H1 (cell line): ENCODE data around the gene DTNB. TPM values are rescaled to one million over a fixed set of nuclear protein-coding genes. Genes with fewer than 3 reads are reported as not detected.

Source experiments
- CTCF ChIA-PET: fragments of 300-600 bp; sonication (Branson Sonifier 250); formaldehyde crosslinking; loops from one replicate; lab custom pipeline; 2021; ENCODE audit not compliant: partially characterized antibody; lab: Charles Lee
- POLR2A ChIA-PET: fragments of 300-600 bp; sonication (Branson Sonifier 250); formaldehyde crosslinking; loops from one replicate; lab custom pipeline; 2021; ENCODE audit warnings: inconsistent platforms; ENCODE audit not compliant: partially characterized antibody; lab: Charles Lee
- DNase-seq, 2 experiments: peaks; one replicate each; pipeline versions ENCODE4 v3.0.0 to v3.0.0-alpha.2; 2010 to 2022; ENCODE audit warnings: low spot score in 2 of 2, low read depth in 1 of 2, mixed read lengths in 1 of 2
- FAIRE-seq: peaks from 2 replicates; lab custom pipeline; 2011; peaks lifted over from hg19 to GRCh38; lab: Jason Lieb, UNC
- H2AFZ ChIP-seq: 2 replicates; pipeline ENCODE4 v1.8.1; 2012; ENCODE audit warnings: low read length, inconsistent platforms
- H2AK5ac ChIP-seq: 2 replicates; pipeline ENCODE4 v1.6.1; 2013; ENCODE audit warnings: low read depth, low read length
- H2BK120ac ChIP-seq: replicated peaks from 2 replicates; pipeline ENCODE3; 2013; ENCODE audit warnings: low read depth, low read length, inconsistent platforms
- H2BK12ac ChIP-seq: 2 replicates; pipeline ENCODE4 v1.6.1; 2013; ENCODE audit warnings: low read depth, low read length
- H2BK15ac ChIP-seq: 2 replicates; pipeline ENCODE4 v1.6.1; 2013; ENCODE audit warnings: low read length
- H2BK20ac ChIP-seq: 2 replicates; pipeline ENCODE4 v1.6.1; 2013; ENCODE audit warnings: low read length
- H2BK5ac ChIP-seq: 2 replicates; pipeline ENCODE4 v1.6.1; 2013; ENCODE audit warnings: low read depth, low read length
- H3K14ac ChIP-seq: 2 replicates; pipeline ENCODE4 v1.6.1; 2013; ENCODE audit warnings: inconsistent platforms; ENCODE audit not compliant: insufficient read length
- H3K18ac ChIP-seq: 2 replicates; pipeline ENCODE4 v1.6.1; 2013; ENCODE audit warnings: low read length; ENCODE audit errors: extremely low read depth
- H3K23ac ChIP-seq: 2 replicates; pipeline ENCODE4 v1.6.1; 2013; ENCODE audit warnings: inconsistent platforms; ENCODE audit not compliant: insufficient read length
- H3K23me2 ChIP-seq: 2 replicates; pipeline ENCODE4 v1.6.1; 2013; ENCODE audit warnings: low read depth, low read length
- H3K27ac ChIP-seq: 2 replicates; pipeline ENCODE4 v1.6.1; 2011; ENCODE audit warnings: low read depth, low read length, inconsistent platforms
- H3K27me3 ChIP-seq, 4 experiments: replicated peaks in 1 of 4; 1 replicate in 1 of 4; 2 replicates in 3 of 4; pipeline versions ENCODE4 v1.6.1 to v1.8.1; 2011 to 2013; ENCODE audit warnings: low read length in 3 of 4, mild to moderate bottlenecking in 3 of 4, inconsistent platforms in 2 of 4, mixed read lengths in 2 of 4, moderate library complexity in 1 of 4; ENCODE audit not compliant: control insufficient read depth in 3 of 4, insufficient read depth in 3 of 4; ENCODE audit errors: extremely low read depth in 1 of 4
- H3K36me3 ChIP-seq, 4 experiments: 2 replicates each; pipeline versions ENCODE4 v1.6.1 to v1.8.1; 2011 to 2013; ENCODE audit warnings: mild to moderate bottlenecking in 4 of 4, low read length in 3 of 4, moderate library complexity in 2 of 4, control low read depth in 1 of 4, inconsistent platforms in 1 of 4; ENCODE audit not compliant: insufficient read depth in 4 of 4, control insufficient read depth in 2 of 4
- H3K4ac ChIP-seq: replicated peaks from 2 replicates; pipeline ENCODE3; 2013; ENCODE audit warnings: low read length, low read depth, mixed read lengths, inconsistent platforms; ENCODE audit not compliant: insufficient read length
- H3K4me1 ChIP-seq, 4 experiments: replicated peaks in 1 of 4; 1 replicate in 1 of 4; 2 replicates in 3 of 4; pipeline versions ENCODE4 v1.6.1 to v1.8.1; 2011 to 2013; ENCODE audit warnings: low read length in 3 of 4, inconsistent platforms in 2 of 4, mixed read lengths in 1 of 4; ENCODE audit not compliant: insufficient read depth in 4 of 4, control insufficient read depth in 3 of 4
- H3K4me2 ChIP-seq, 2 experiments: 2 replicates each; pipeline versions ENCODE4 v1.6.1 to v1.8.1; 2011 to 2013; ENCODE audit warnings: low read depth in 2 of 2, low read length in 2 of 2, control low read depth in 1 of 2, inconsistent platforms in 1 of 2, mild to moderate bottlenecking in 1 of 2; ENCODE audit not compliant: insufficient read depth in 1 of 2
- H3K4me3 ChIP-seq, 4 experiments: fragments of 200-600, 300-600 bp in 1 of 4; sonication (generic), shearing (Covaris generic), sonication (Bioruptor Twin) in 1 of 4; 2 replicates each; pipeline versions ENCODE4 v1.5.1 to v1.8.1; 2011 to 2016; ENCODE audit warnings: low read length in 4 of 4, low read depth in 3 of 4, control low read depth in 2 of 4, inconsistent platforms in 2 of 4, mild to moderate bottlenecking in 2 of 4, mixed read lengths in 1 of 4, moderate library complexity in 1 of 4; ENCODE audit not compliant: insufficient read depth in 2 of 4; ENCODE audit errors: extremely low read depth in 1 of 4
- H3K56ac ChIP-seq: replicated peaks from 2 replicates; pipeline ENCODE3; 2013; ENCODE audit warnings: low read depth, mild to moderate bottlenecking, mixed read lengths, low read length, inconsistent platforms; ENCODE audit not compliant: insufficient read length
- H3K79me1 ChIP-seq: 2 replicates; pipeline ENCODE4 v1.6.1; 2013; ENCODE audit warnings: low read depth, low read length, control low read depth
- H3K79me2 ChIP-seq, 2 experiments: 2 replicates each; pipeline versions ENCODE4 v1.6.1 to v1.8.1; 2012 to 2013; ENCODE audit warnings: low read length in 2 of 2, mild to moderate bottlenecking in 2 of 2, inconsistent platforms in 1 of 2; ENCODE audit not compliant: insufficient read depth in 2 of 2, control insufficient read depth in 1 of 2
- H3K9ac ChIP-seq, 4 experiments: replicated peaks in 1 of 4; 1 replicate in 1 of 4; 2 replicates in 3 of 4; pipeline versions ENCODE4 v1.6.1 to v1.8.1; 2011 to 2013; ENCODE audit warnings: low read depth in 3 of 4, low read length in 3 of 4, control low read depth in 2 of 4, mild to moderate bottlenecking in 2 of 4, moderate library complexity in 2 of 4, inconsistent platforms in 1 of 4; ENCODE audit errors: extremely low read depth in 1 of 4
- H3K9me3 ChIP-seq, 2 experiments: 2 replicates each; pipeline versions ENCODE4 v1.6.1 to v1.8.1; 2012 to 2013; ENCODE audit warnings: mild to moderate bottlenecking in 2 of 2, moderate library complexity in 2 of 2, control low read depth in 1 of 2, inconsistent platforms in 1 of 2, low read depth in 1 of 2, low read length in 1 of 2, mixed read lengths in 1 of 2; ENCODE audit not compliant: insufficient read depth in 2 of 2
- H4K20me1 ChIP-seq, 2 experiments: replicated peaks in 1 of 2; 2 replicates each; pipeline versions ENCODE3 to v1.8.1; 2011 to 2013; ENCODE audit warnings: inconsistent platforms in 2 of 2, low read length in 2 of 2, mild to moderate bottlenecking in 1 of 2; ENCODE audit not compliant: insufficient read depth in 2 of 2, control insufficient read depth in 1 of 2
- H4K5ac ChIP-seq: 2 replicates; pipeline ENCODE4 v1.6.1; 2013; ENCODE audit warnings: low read length, low read depth, mixed read lengths, inconsistent platforms; ENCODE audit not compliant: insufficient read length
- H4K8ac ChIP-seq: 2 replicates; pipeline ENCODE4 v1.8.0; 2013; ENCODE audit warnings: mild to moderate bottlenecking, moderate library complexity, low read length, inconsistent platforms; ENCODE audit not compliant: insufficient read depth; ENCODE audit errors: extremely low read depth
- H4K91ac ChIP-seq: replicated peaks from 2 replicates; pipeline ENCODE3; 2013; ENCODE audit warnings: low read length, mixed read lengths, inconsistent platforms; ENCODE audit not compliant: insufficient read length
- CEBPB ChIP-seq: IDR thresholded peaks from 2 replicates; pipeline ENCODE4 v1.6.1; 2012; ENCODE audit warnings: low read depth, low read length
- HDAC2 ChIP-seq, 2 experiments: fragments of 300-600 bp in 1 of 2; sonication (generic) in 1 of 2; IDR thresholded peaks; 2 replicates each; pipeline ENCODE4 v1.6.1; 2011 to 2012; ENCODE audit warnings: low read depth in 2 of 2, low read length in 2 of 2, mild to moderate bottlenecking in 2 of 2, moderate library complexity in 2 of 2, borderline replicate concordance in 1 of 2, inconsistent platforms in 1 of 2
- KDM1A ChIP-seq: fragments of 200-600, 300-600 bp; sonication (generic); IDR thresholded peaks from 2 replicates; pipeline ENCODE4 v1.7.1; 2016; ENCODE audit warnings: mild to moderate bottlenecking, low read length, borderline replicate concordance
- KDM5A ChIP-seq: fragments of 200-600 bp; IDR thresholded peaks from 2 replicates; pipeline ENCODE4 v1.7.1; 2012; ENCODE audit warnings: mild to moderate bottlenecking, low read length, inconsistent platforms, mixed read lengths
- NANOG ChIP-seq: IDR thresholded peaks from 2 replicates; pipeline ENCODE4 v1.6.1; 2011; ENCODE audit warnings: low read length, low read depth, mild to moderate bottlenecking, inconsistent platforms; ENCODE audit not compliant: insufficient read depth, poor library complexity, severe bottlenecking
- PHF8 ChIP-seq: fragments of 200-600 bp; sonication (generic); conservative IDR thresholded peaks from 2 replicates; pipeline ENCODE4 v1.7.1; 2012; ENCODE audit warnings: low read depth, mild to moderate bottlenecking, inconsistent platforms, low read length, moderate library complexity
- POU5F1 ChIP-seq: IDR thresholded peaks from 2 replicates; pipeline ENCODE4 v1.6.1; 2011; ENCODE audit warnings: low read depth, mild to moderate bottlenecking, low read length, moderate library complexity
- RAD21 ChIP-seq, 2 experiments: IDR thresholded peaks in 1 of 2; conservative IDR thresholded peaks in 1 of 2; 2 replicates each; pipeline ENCODE4 v1.6.1; 2011; ENCODE audit warnings: low read depth in 2 of 2, low read length in 2 of 2, improper control_type of control experiment in 1 of 2, inconsistent platforms in 1 of 2, mild to moderate bottlenecking in 1 of 2, moderate library complexity in 1 of 2
- RFX5 ChIP-seq: IDR thresholded peaks from 2 replicates; pipeline ENCODE4 v1.6.1; 2011; ENCODE audit warnings: low read depth, low read length, improper control_type of control experiment, borderline replicate concordance
- SIRT6 ChIP-seq: IDR thresholded peaks from one replicate; pipeline ENCODE4 v1.7.1; 2012; ENCODE audit warnings: low read length, inconsistent platforms
- ZNF274 ChIP-seq: IDR thresholded peaks from 2 replicates; pipeline ENCODE4 v1.7.0; 2012; ENCODE audit warnings: low read length, borderline replicate concordance; ENCODE audit errors: extremely low read depth
- WGBS, 2 experiments: shearing (Covaris generic) in 1 of 2; methylation state at CpG; one replicate each; pipeline versions ENCODE4 v1.1.6 to v1.1.7; 2013 to 2015; ENCODE audit warnings: low lambda C conversion rate in 2 of 2, mixed read lengths in 2 of 2, inconsistent platforms in 1 of 2, low coverage in 1 of 2, missing lambda C conversion rate in 1 of 2; ENCODE audit not compliant: insufficient replicate concordance in 2 of 2, insufficient coverage in 1 of 2, insufficient read length in 1 of 2; ENCODE audit errors: extremely low coverage in 1 of 2, missing lambda C conversion rate in 1 of 2; 5-methylcytosine and 5-hydroxymethylcytosine counted together
- polyA plus RNA-seq, 7 experiments: library from polyadenylated mRNA; depleted of rRNA in 3 of 7; stranded (reverse) in 5 of 7; unstranded in 2 of 7; fragments of >200 nt in 5 of 7; fragments of 200-250 nt in 2 of 7; gene quantifications; 1 replicate in 5 of 7; 2 replicates in 1 of 7; 4 replicates in 1 of 7; pipeline versions ENCODE4 v1.2.1 to v1.2.3, GENCODE V29; 2011 to 2013; ENCODE audit warnings: missing spikeins in 2 of 7, mixed read lengths in 2 of 7
- total RNA-seq: library from RNA; stranded (reverse); fragmentation: NEBNext Ultra II Directional; extraction: Animal tissue kit (Norgen Biotek cat#: 25700); gene quantifications from 2 replicates; pipeline ENCODE4 v1.2.1, GENCODE V29; 2021
- TF ChIP-seq, protein P1 (sequence below): IDR thresholded peaks from 2 replicates; pipeline ENCODE4 v1.6.1; 2011; ENCODE audit warnings: low read depth, mild to moderate bottlenecking, low read length; ENCODE audit not compliant: insufficient read depth

The DTNB gene
- total and polyA plus RNA-seq, 2 of the 8 experiments (the other 6 are each of a cell fraction or from before 2014, with no cell fraction given) = 39.6 to 49.5 TPM

DNA sequence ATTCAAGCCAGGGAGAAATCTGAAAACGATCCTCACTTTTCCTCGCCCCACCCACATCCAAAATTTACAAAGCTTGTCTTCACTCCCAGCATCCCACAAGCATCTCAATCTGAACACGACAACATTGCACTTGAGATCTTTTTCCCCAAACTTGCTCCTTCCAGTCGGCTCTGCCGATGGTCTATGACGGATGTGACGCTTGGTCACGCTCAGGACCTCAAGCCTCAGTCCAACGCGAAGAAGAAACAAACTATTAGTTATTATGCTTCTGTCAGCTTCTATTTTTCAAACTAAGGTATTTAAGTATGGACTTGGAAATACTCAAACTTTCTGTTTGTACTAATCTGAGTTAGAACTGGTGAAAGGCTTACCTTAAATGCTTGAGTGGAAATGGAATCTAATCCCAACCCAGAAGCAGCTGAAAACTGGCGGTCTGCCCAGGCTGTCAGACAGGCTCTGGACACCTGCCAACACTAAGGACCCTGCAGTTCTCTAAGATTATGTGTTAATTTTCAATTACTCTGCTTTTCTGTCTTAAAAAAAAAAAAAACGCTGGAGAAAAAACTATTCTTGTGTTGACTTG lies 199.5 kb downstream of the DTNB start:
- no peak overlapping the region for H2BK120ac ChIP-seq
- FAIRE-seq (no peak), DNase-seq (no peak)
- no peaks in the 10 kb centered on the region for H3K27me3 ChIP-seq
- H2AFZ ChIP-seq = no peak overlapping the region
- H3K27ac ChIP-seq = no peak overlapping the region
- H3K18ac ChIP-seq = no peak overlapping the region
- H3K9ac ChIP-seq = no peak overlapping the region
- H4K20me1 ChIP-seq = peaks cover 0 to 2% of the 10 kb centered on the region in 2 experiments
- no peak overlapping the region for H3K4ac ChIP-seq
- H3K36me3 ChIP-seq = peaks cover 0 to 8% (median 1%) of the 10 kb centered on the region in 4 experiments; a peak in 3 of 8 replicates
- no peak overlapping the region for H2BK20ac ChIP-seq
- no peak overlapping the region for H4K91ac ChIP-seq
- no peak overlapping the region for H3K56ac ChIP-seq
- no peaks in the 10 kb centered on the region for H3K4me1 ChIP-seq
- no peak overlapping the region for H2BK15ac ChIP-seq
- no peaks in the 10 kb centered on the region for H3K23me2 ChIP-seq
- H3K9me3 ChIP-seq = 0 out of 4 replicates have a peak, but pooled peaks cover 3 to 4% of the 10 kb centered on the region in 2 experiments
- 93% methylated on average over 12 of the region's 12 CpGs; no CpG with 5 or more reads in 1 of the 2 experiments for WGBS, 2 experiments
- H3K23ac ChIP-seq = no peak overlapping the region
- no peak overlapping the region for H3K4me2 ChIP-seq
- H4K5ac ChIP-seq = no peak overlapping the region
- H2AK5ac ChIP-seq = no peak overlapping the region
- H2BK5ac ChIP-seq = no peak overlapping the region
- CTCF ChIA-PET = interaction anchor here (1.2 kb wide), 1 partner anchor 15 kb away, joined by 3 read pairs; no protein-coding TSS in a partner anchor
- POLR2A ChIA-PET = no interaction called here
- no peaks in the 10 kb centered on the region; a peak in 1 of 4 replicates for H3K79me2 ChIP-seq
- H2BK12ac ChIP-seq = no peak overlapping the region
- no peaks in the 10 kb centered on the region for H3K79me1 ChIP-seq
- H4K8ac ChIP-seq = no peak overlapping the region
- no peak overlapping the region for H3K4me3 ChIP-seq
- H3K14ac ChIP-seq = no peak overlapping the region
- no peak for TF ChIP-seq PHF8
- TF ChIP-seq KDM1A = no peak
- no peak for TF ChIP-seq KDM5A
- TF ChIP-seq ZNF274 = no peak
- no peak for TF ChIP-seq CEBPB
- no peak for TF ChIP-seq NANOG
- TF ChIP-seq RFX5 = no peak
- TF ChIP-seq, protein P1, sequence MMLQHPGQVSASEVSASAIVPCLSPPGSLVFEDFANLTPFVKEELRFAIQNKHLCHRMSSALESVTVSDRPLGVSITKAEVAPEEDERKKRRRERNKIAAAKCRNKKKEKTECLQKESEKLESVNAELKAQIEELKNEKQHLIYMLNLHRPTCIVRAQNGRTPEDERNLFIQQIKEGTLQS = no peak
- TF ChIP-seq POU5F1 = no peak
- no peak for TF ChIP-seq RAD21 (IDR thresholded peaks at IDR 0.05 in 1 of 2, conservative IDR thresholded peaks at IDR 0.05 in 1 of 2; ENCODE audit: low read depth in 2 of 2, low read length in 2 of 2)
- no peak for TF ChIP-seq SIRT6
- no peak for TF ChIP-seq HDAC2 (IDR thresholded peaks at IDR 0.05; ENCODE audit: borderline replicate concordance in 1 of 2, low read depth in 2 of 2, low read length in 2 of 2)
